Activated CD4-positive, alpha-beta memory T cell treated with anti-CD3 and anti-CD28 coated beads for 36 hours (primary cell): ENCODE results near the gene NELFB. TPM values are rescaled to one million over a fixed set of nuclear protein-coding genes. Genes with fewer than 3 reads are reported as not detected.
"Not testable (repeated sequence)": the region's sequence is repeated elsewhere in the genome, so short reads cannot be mapped to it uniquely, and the experiment has no call there.

Source experiments
- CTCF ChIA-PET: fragments of 350-600 bp; sonication (Branson Sonifier 250); formaldehyde crosslinking; loops from one replicate; lab custom pipeline; 2021; ENCODE audit warnings: antibody characterized with exemption, inconsistent platforms; lab: Charles Lee
- POLR2A ChIA-PET: fragments of 350-600 bp; sonication (Branson Sonifier 250); formaldehyde crosslinking; loops from one replicate; lab custom pipeline; 2021; ENCODE audit warnings: antibody characterized with exemption; lab: Charles Lee
- DNase-seq: peaks from one replicate; pipeline ENCODE4 v3.0.0-alpha.2; 2020
- H3K27ac Mint-ChIP-seq: one replicate; pipeline ENCODE4 v1.8.0; 2021; ENCODE audit warnings: mixed read lengths
- H3K27me3 Mint-ChIP-seq: one replicate; pipeline ENCODE4 v1.8.0; 2021; ENCODE audit warnings: mixed read lengths
- H3K36me3 Mint-ChIP-seq: one replicate; pipeline ENCODE4 v1.8.0; 2021; ENCODE audit warnings: mixed read lengths
- H3K4me1 Mint-ChIP-seq: one replicate; pipeline ENCODE4 v1.8.0; 2021; ENCODE audit warnings: low read depth, mixed read lengths
- H3K4me3 Mint-ChIP-seq: one replicate; pipeline ENCODE4 v1.8.0; 2021; ENCODE audit warnings: mild to moderate bottlenecking, mixed read lengths
- H3K9me3 Mint-ChIP-seq: one replicate; pipeline ENCODE4 v1.8.0; 2021; ENCODE audit warnings: mixed read lengths
- intact Hi-C: fragments of 100-400 bp; cut with micrococcal nuclease; formaldehyde crosslinking; loops from one replicate; pipeline ENCODE4 v1.15.1; 2023
- total RNA-seq, 2 experiments: library from RNA; stranded (reverse); gene quantifications; one replicate each; pipeline ENCODE4 v1.2.3, GENCODE V29; 2021

Gene NELFB
- total RNA-seq, 2 experiments from 2014 or later = 57.2 to 57.9 TPM

DNA sequence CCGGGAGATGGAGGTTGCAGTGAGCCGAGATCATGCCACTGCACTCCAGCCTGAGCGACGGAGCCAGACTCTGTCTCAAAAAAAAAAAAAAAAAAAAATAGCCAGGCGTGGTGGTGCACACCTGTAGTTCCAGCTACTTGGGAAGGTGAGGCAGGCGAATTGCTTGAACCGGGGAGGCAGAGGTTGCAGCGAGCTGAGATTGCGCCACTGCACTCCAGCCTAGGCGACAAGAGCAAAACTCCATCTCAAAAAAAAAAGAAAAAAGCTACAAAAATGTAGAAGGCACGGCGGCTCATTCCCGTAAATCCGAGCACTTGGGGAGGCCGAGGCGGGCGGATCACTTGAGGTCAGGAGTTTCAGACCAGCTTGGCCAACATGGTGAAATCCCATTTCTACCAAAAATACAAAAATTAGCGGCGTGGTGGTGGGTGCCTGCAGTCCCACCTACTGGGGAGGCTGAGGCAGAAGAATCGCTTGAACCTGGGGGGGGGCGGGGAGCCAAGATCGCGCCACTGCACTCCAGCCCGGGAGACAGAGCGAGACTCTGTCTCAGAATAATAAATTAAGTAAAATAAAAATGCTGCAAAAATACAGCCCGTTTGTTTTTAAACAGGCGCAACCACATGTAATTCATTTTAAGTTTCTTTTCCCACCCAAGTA, 15.5 kb upstream of the NELFB start:
- DNase-seq, H3K9me3 Mint-ChIP-seq, H3K27me3 Mint-ChIP-seq: not testable (repeated sequence)
- peaks cover 26% of the 10 kb centered on the region for H3K36me3 Mint-ChIP-seq
- H3K4me3 Mint-ChIP-seq = peak overlapping the region; percentile 70
- intact Hi-C loops = loop anchor here (1.0 to 5.0 kb wide), 6 partner anchors 16 to 447 kb away; partner anchors contain the start of genes ANAPC2, NELFB, SSNA1 and TMEM141
- peaks cover 21% of the 10 kb centered on the region for H3K4me1 Mint-ChIP-seq
- CTCF ChIA-PET = interaction anchor here (0.7 to 3.9 kb wide), 15 partner anchors 9 to 210 kb away, joined by 3 to 22 read pairs (median 5); partner anchors contain the start of genes ANAPC2, CYSRT1, MAN1B1 and RNF208
- POLR2A ChIA-PET = interaction anchor here (1.2 to 4.5 kb wide), 9 partner anchors 11 to 170 kb away, joined by 3 to 65 read pairs (median 13); partner anchors contain the start of genes ANAPC2, CYSRT1, MAN1B1 and NELFB
- H3K27ac Mint-ChIP-seq = peak overlapping the region; percentile 69

DNA sequence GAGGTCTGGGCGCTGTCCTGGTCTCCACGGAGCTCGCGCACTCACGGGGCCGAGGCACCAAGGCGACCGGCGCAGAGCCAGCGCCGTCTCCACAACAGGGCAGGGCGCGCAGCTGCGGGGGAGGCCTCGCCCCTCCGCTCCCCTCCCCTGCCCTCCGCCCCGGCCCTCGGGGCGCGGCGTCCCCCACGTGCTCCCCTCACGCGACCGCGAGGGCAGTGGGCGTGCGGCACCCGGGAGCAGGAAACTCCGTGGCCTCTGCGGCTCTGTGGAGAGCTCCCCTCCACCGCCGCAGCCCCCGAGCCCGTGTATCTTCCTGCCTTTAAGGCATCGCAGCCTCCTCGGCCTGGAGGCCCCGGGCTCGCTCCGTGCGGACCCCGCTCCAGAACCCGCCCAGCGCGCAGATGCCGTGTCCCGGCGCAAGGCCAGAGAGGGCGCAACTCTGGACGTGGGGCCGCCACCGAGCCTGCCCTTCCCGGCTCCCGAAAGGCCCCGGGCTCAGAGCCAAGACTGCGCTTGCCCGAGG, 14.7 kb upstream of the NELFB start:
- Mint-ChIP-seq H3K27ac (peak overlapping the region; percentile 69), H3K4me3 (peak overlapping the region; percentile 70), H3K9me3 (no peaks in the 10 kb centered on the region), H3K27me3 (no peaks in the 10 kb centered on the region), H3K36me3 (peaks cover 26% of the 10 kb centered on the region), H3K4me1 (peaks cover 21% of the 10 kb centered on the region)
- peak; percentile 74 for DNase-seq
- ChIA-PET CTCF (interaction anchor here (0.7 to 3.9 kb wide), 15 partner anchors 8 to 211 kb away, joined by 3 to 22 read pairs (median 5); partner anchors contain the start of genes ANAPC2, CYSRT1, NRARP and RNF208), POLR2A (interaction anchor here (0.6 to 4.5 kb wide), 25 partner anchors 10 to 450 kb away, joined by 3 to 65 read pairs (median 4); partner anchors contain the start of genes ANAPC2, CYSRT1, DPP7 and EXD3)
- intact Hi-C loops = loop anchor here (1.0 to 5.0 kb wide), 6 partner anchors 15 to 448 kb away; partner anchors contain the start of genes ANAPC2, NELFB, SSNA1 and TMEM141

DNA sequence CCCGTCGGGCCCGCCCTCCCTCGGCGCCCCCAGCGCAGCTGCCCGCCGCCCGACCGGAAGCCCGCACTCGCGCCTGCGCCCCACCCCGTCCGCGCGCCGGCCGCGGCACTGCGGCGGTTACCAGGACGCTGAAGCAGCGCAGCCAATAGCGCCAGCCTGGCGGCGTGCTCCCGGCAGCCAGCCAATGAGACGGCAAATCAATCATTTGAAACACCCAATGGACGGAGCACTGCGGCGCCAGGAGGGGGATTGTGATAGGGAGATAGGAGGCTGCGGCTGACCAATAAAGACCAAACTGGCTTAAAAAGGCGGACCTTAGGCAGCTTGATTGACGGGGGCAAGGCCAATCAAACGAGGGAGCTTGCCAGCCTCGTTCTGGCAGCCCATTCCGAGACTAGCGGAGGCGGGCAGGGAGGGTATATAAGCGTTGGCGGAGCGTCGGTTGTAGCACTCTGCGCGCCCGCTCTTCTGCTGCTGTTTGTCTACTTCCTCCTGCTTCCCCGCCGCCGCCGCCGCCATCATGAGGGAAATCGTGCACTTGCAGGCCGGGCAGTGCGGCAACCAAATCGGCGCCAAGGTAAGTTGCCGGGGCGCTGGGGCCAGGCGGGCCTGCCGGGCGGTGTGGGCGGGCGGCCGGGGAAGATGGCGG, 14.2 kb upstream of the NELFB start, which contains the start of gene TUBB4B:
TUBB4B (plus strand) TSS at position 447 of the 649 bp plus-strand sequence; CDS start at position 521, 74 bp downstream.
- CTCF ChIA-PET = interaction anchor here (0.7 to 3.9 kb wide), 14 partner anchors 7 to 211 kb away, joined by 3 to 22 read pairs (median 4); partner anchors contain the start of genes ANAPC2, CYSRT1, NRARP and RNF208
- intact Hi-C loops = loop anchor here (1.0 to 5.0 kb wide), 6 partner anchors 14 to 449 kb away; partner anchors contain the start of genes ANAPC2, NELFB, SSNA1 and TMEM141
- Mint-ChIP-seq H3K4me3 (peak within 1 kb of the TSS; percentile 88), H3K27me3 (no peaks in the 10 kb centered on the region), H3K27ac (peak within 1 kb of the TSS; percentile 94), H3K36me3 (peaks cover 26% of the 10 kb centered on the region), H3K4me1 (peaks cover 21% of the 10 kb centered on the region), H3K9me3 (no peaks in the 10 kb centered on the region)
- POLR2A ChIA-PET = interaction anchor here (0.6 to 4.5 kb wide), 25 partner anchors 9 to 450 kb away, joined by 3 to 65 read pairs (median 4); partner anchors contain the start of genes ANAPC2, CYSRT1, DPP7 and EXD3
- DNase-seq = peak; percentile 99

DNA sequence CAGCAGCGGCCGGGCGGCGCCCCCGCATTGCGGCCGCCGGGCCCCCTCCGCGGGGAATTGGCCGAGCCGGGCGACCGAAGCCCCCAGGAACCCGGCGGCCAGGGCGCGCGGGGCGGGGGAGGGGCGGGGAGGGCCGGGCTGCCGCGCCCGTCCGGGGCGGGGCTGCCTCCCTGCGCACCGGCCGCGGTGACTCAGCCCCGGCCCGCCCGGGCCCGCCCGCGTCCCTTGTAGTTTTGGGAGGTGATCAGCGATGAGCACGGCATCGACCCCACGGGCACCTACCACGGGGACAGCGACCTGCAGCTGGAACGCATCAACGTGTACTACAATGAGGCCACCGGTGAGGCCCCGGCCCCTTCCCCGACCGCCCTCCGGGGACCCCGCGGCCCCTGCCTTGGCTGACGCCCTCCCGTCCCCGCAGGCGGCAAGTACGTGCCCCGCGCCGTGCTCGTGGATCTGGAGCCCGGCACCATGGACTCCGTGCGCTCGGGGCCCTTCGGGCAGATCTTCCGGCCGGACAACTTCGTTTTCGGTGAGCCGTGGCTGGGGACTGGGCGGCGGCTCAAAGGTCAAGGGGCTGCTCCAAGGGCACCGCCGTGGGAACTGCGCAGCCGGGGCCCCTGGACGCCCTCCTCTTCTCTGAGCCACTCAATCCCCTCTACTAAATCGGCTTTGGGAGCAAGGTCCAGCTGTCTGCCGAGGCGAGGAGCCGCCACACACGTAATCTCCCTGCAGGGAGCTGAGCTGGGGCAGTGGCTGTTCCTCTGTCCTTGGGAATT, 13.4 kb upstream of the NELFB start:
- peak; percentile 77 for DNase-seq

DNA sequence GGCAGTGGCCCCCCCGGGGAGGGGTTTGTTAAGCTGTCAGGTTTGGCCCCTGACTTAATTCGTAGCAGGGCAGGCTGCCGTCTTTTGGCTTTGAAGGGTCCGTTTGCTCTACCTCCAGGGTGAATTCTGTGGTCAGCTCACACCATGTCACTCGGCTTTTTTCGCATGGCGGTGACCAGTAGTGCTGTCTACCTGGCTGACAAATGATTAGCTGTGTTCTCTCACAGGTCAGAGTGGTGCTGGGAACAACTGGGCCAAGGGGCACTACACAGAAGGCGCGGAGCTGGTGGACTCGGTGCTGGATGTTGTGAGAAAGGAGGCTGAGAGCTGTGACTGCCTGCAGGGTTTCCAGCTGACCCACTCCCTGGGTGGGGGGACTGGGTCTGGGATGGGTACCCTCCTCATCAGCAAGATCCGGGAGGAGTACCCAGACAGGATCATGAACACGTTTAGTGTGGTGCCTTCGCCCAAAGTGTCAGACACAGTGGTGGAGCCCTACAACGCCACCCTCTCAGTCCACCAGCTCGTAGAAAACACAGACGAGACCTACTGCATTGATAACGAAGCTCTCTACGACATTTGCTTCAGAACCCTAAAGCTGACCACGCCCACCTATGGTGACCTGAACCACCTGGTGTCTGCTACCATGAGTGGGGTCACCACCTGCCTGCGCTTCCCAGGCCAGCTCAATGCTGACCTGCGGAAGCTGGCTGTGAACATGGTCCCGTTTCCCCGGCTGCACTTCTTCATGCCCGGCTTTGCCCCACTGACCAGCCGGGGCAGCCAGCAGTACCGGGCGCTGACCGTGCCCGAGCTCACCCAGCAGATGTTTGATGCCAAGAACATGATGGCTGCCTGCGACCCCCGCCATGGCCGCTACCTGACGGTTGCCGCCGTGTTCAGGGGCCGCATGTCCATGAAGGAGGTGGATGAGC, 12.6 kb upstream of the NELFB start:
- Mint-ChIP-seq H3K27me3 (no peaks in the 10 kb centered on the region), H3K4me3 (peak overlapping the region; percentile 83), H3K9me3 (no peaks in the 10 kb centered on the region), H3K36me3 (peaks cover 26% of the 10 kb centered on the region), H3K4me1 (peaks cover 21% of the 10 kb centered on the region), H3K27ac (peak overlapping the region; percentile 67)
- CTCF ChIA-PET = interaction anchor here (0.7 to 1.5 kb wide), 7 partner anchors 11 to 203 kb away, joined by 3 to 5 read pairs (median 4); no protein-coding TSS in a partner anchor
- intact Hi-C loops = loop anchor here (5.0 kb wide), 2 partner anchors 115 to 450 kb away; partner anchors contain the start of gene TMEM141
- POLR2A ChIA-PET = interaction anchor here (0.6 to 4.5 kb wide), 8 partner anchors 8 to 115 kb away, joined by 3 to 65 read pairs (median 6); partner anchors contain the start of genes ANAPC2, CYSRT1, NELFB and RNF208
- DNase-seq = no peak

More for the DNA sequence above, 13.4 kb upstream of the NELFB start:
- Mint-ChIP-seq H3K36me3 (peaks cover 26% of the 10 kb centered on the region), H3K9me3 (no peaks in the 10 kb centered on the region), H3K27me3 (no peaks in the 10 kb centered on the region), H3K27ac (peak overlapping the region; percentile 67), H3K4me1 (peaks cover 21% of the 10 kb centered on the region), H3K4me3 (peak overlapping the region; percentile 83)
- intact Hi-C loops = loop anchor here (2.0 to 5.0 kb wide), 3 partner anchors 41 to 449 kb away; partner anchors contain the start of genes TMEM141 and TPRN
- POLR2A ChIA-PET = interaction anchor here (0.8 to 4.5 kb wide), 14 partner anchors 9 to 355 kb away, joined by 3 to 65 read pairs (median 5); partner anchors contain the start of genes ANAPC2, CYSRT1, MAN1B1 and NELFB
- CTCF ChIA-PET = interaction anchor here (0.7 to 3.9 kb wide), 10 partner anchors 8 to 174 kb away, joined by 3 to 22 read pairs (median 4); partner anchors contain the start of genes ANAPC2, CYSRT1, RNF208 and RNF224

DNA sequence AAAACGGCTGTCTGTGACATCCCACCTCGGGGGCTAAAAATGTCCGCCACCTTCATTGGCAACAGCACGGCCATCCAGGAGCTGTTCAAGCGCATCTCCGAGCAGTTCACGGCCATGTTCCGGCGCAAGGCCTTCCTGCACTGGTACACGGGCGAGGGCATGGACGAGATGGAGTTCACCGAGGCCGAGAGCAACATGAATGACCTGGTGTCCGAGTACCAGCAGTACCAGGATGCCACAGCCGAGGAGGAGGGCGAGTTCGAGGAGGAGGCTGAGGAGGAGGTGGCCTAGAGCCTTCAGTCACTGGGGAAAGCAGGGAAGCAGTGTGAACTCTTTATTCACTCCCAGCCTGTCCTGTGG, 11.9 kb upstream of the NELFB start:
- Mint-ChIP-seq H3K4me1 (peaks cover 19% of the 10 kb centered on the region), H3K4me3 (peak overlapping the region; percentile 83), H3K36me3 (peaks cover 26% of the 10 kb centered on the region)
- intact Hi-C loops = loop anchor here (5.0 kb wide), 2 partner anchors 116 to 451 kb away; partner anchors contain the start of gene TMEM141
- DNase-seq, H3K27ac Mint-ChIP-seq, H3K9me3 Mint-ChIP-seq, H3K27me3 Mint-ChIP-seq: not testable (repeated sequence)
- CTCF ChIA-PET = interaction anchor here (0.9 to 1.8 kb wide), 4 partner anchors 11 to 202 kb away, joined by 3 to 7 read pairs (median 4); partner anchors contain the start of gene NELFB
- POLR2A ChIA-PET = interaction anchor here (1.1 to 4.5 kb wide), 4 partner anchors 11 to 114 kb away, joined by 3 to 65 read pairs (median 6); partner anchors contain the start of genes ANAPC2, NELFB and SSNA1

DNA sequence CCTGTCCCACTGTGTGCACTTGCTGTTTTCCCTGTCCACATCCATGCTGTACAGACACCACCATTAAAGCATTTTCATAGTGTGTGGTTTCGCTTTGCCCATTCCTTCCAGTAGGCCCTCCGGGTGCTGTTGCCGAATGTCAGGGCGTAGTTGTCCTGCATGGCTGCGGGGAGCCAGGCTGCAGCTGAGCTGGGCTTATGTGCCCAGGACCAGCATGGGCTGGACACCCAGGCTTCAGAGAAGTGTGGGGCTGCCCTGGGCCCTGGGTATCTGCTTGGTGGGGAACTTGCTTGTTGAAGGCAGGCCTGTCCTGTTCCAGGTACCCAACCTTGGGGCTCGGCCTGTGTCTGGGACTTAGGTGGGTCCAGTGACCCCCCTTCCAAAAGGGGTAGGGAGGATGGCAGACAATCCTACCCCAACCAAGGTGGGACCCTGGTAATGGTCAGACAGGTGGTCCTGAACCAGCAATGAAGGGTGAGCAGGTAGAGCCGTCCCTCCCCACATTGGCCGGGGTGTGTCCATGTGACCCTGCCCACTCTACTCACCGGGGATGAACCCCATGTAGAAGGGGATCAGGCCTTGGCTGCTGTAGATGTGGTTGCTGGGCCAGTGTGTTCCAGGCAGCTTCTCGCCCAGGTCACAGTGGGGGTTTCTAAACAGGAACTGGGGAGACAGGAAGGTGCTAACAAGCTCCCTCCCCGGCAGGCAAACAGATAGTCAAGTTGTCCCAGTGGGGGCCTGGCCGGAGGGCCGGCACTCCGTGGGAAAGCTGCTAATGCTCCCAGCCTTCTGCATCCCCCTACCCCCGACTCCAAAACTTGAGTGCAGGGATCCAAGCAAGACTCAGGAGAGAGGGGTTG, 11.3 kb upstream of the NELFB start:
- no peak overlapping the region for H3K27ac Mint-ChIP-seq
- CTCF ChIA-PET = interaction anchor here (1.8 kb wide), 1 partner anchor 11 kb away, joined by 7 read pairs; the partner anchor contains the start of gene NELFB
- peaks cover 26% of the 10 kb centered on the region for H3K36me3 Mint-ChIP-seq
- peak overlapping the region; percentile 83 for H3K4me3 Mint-ChIP-seq
- DNase-seq = no peak
- POLR2A ChIA-PET = interaction anchor here (1.7 to 4.5 kb wide), 3 partner anchors 10 to 129 kb away, joined by 5 to 65 read pairs (median 5); partner anchors contain the start of genes DPP7 and NELFB
- H3K9me3 Mint-ChIP-seq = no peaks in the 10 kb centered on the region
- intact Hi-C loops = loop anchor here (5.0 kb wide), 2 partner anchors 117 to 452 kb away; partner anchors contain the start of gene TMEM141
- no peaks in the 10 kb centered on the region for H3K27me3 Mint-ChIP-seq
- H3K4me1 Mint-ChIP-seq = peaks cover 15% of the 10 kb centered on the region

DNA sequence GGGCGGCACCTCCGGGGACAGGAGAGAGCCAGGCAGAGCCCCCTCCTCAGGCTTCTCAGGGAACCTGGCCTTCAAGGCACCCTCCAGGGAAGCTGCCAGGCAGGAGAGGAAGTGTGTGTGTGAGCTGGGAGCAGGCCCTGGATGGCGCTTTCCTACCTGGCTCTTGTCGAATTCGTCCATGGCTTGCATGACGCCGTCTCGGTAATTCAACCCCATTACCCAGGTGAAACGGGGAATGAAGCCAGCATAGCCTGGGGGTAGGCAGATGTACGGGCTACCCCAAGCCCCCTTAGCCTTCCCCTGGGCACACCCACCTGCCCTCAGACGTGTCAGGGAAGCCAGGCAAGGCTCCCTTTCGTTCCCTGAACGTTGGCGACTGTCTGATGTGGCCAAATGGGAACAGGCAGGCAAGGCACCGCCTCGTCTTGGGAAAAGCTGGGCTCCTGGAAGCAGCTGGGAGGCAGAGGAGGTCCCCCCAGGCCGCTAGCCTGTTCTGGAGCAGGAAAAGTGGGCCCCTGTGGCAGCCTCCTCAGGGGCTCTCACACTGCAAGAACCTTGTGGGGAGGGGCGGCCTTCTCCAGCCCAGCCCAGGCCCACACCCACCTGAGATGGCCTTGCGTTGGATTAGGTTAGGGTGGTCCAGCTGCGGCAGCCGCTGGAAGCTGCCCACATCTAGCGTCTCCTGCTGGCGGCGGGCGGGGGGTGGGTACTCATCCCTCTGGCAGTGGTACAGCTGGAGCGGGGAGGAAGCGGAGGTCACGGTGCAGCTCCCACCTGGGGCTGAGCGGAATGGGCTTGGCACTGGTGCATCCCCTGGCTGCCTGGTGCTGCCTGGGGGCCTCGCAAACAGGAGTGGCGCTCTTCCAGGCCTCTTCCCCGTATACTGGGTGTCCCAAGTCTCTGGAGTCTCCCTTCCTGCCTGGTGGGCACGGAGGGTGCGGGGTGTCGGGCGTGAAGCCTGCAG, 10.4 kb upstream of the NELFB start:
- H3K27ac Mint-ChIP-seq = no peak overlapping the region
- DNase-seq = no peak
- ChIA-PET POLR2A (interaction anchor here (1.7 to 2.0 kb wide), 2 partner anchors 10 to 130 kb away, joined by 5 read pairs; partner anchors contain the start of genes DPP7 and NELFB), CTCF (interaction anchor here (1.2 to 1.8 kb wide), 3 partner anchors 8 to 210 kb away, joined by 3 to 7 read pairs (median 7); partner anchors contain the start of gene NELFB)
- H3K36me3 Mint-ChIP-seq = peaks cover 26% of the 10 kb centered on the region
- no peaks in the 10 kb centered on the region for H3K27me3 Mint-ChIP-seq
- intact Hi-C loops = loop anchor here (5.0 kb wide), 2 partner anchors 117 to 452 kb away; partner anchors contain the start of gene TMEM141
- no peak overlapping the region for H3K4me3 Mint-ChIP-seq
- H3K4me1 Mint-ChIP-seq = peaks cover 12% of the 10 kb centered on the region
- no peaks in the 10 kb centered on the region for H3K9me3 Mint-ChIP-seq
